Endothelial cell of hepatic sinusoid (primary cell): Measurements from ENCODE around the gene FOSL1.

Experiments
- in situ Hi-C: cut with HindIII; loops from 2 replicates; pipeline ENCODE4 v1.10.0; 2017; ENCODE audit warnings: low sequenced_read_pairs

Gene FOSL1

DNA sequence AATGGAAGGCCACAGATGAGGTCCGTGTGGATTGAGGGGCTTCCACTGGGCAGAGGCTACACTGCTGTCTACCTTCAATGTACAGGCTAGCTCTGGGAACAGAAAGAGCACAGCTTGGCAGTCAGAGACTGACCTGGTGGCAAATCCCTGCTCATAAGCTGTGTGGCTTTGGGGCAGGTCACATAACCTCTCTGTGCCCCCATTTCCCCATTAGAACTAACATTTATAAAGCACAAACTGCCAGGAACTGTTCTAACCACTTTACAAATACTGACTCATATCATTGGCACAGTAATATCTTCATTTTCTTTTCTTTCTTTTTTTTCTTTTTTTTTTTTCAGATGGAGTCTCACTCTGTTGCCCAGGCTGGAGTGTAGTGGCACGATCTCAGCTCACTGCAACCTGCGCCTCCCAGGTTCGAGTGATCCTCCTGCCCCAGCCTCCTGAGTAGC, 3.1 kb downstream of the FOSL1 start:
- in situ Hi-C loops = loop anchor here (5.0 to 10.0 kb wide), 2 partner anchors 40 to 262 kb away; partner anchors contain the start of gene SIPA1

- in situ Hi-C loops = loop anchor here (5.0 to 10.0 kb wide), 2 partner anchors 41 to 262 kb away; partner anchors contain the start of gene SIPA1
These were observed 3.9 kb downstream of the FOSL1 start for GRCh38 chr11:65896034-65896999.

GRCh38 chr11:65895482-65895981, 4.7 kb downstream of the FOSL1 start:
- in situ Hi-C loops = loop anchor here (5.0 to 10.0 kb wide), 2 partner anchors 42 to 261 kb away; partner anchors contain the start of gene SIPA1

GRCh38 chr11:65894034-65894591, 6.1 kb downstream of the FOSL1 start:
- in situ Hi-C loops = loop anchor here (10.0 kb wide), 1 partner anchor 259 kb away; the partner anchor contains the start of gene SIPA1

DNA sequence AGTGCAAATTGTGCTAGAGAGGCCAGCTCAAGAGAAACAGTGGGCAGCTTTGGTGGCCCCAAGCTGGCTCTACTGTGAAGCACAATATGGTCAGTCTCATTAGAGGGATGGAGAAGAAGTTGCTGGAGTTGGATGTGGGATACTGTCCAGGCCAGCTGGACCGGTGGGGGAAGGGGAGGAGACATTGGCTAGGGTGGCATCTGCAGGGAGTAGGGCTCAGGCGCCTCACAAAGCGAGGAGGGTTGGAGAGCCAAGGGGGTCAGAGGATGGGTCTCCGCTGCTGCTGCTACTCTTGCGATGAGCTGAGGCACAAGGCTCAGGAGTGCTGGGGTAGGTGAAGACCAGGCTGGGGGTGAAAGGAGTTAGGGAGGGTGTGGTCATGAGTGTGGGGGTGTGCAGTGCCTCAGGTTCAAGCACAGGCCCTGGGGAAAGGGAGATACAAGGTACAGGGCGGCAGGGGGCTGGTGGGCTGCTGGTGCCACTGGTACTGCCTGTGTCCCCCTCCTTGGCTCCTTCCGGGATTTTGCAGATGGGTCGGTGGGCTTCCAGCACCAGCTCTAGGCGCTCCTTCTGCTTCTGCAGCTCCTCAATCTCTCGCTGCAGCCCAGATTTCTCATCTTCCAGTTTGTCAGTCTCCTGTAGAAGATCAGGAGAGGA, 7.4 kb downstream of the FOSL1 start:
- in situ Hi-C loops = loop anchor here (10.0 kb wide), 1 partner anchor 258 kb away; the partner anchor contains the start of gene SIPA1

DNA sequence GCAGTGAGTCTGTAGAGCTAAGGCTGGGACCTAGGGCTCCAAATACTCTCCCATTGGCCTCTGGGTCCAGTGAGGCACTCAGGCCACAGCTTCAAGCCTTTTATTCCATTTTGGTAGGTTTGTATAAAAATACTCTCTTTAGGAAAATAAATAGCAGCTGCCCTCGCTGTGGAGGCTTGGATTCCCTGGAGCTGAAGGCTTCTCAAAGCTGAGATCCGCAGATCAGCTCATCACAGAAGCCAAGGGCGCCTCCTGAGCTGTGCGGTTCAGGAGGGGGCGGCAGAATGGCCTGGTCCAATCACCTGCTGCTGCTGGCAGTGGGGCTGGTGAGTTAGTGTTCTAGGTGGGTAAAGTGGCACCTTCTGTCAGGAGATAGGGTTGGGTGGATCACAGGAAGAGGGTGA, 8.0 kb downstream of the FOSL1 start:
- in situ Hi-C loops = loop anchor here (10.0 kb wide), 1 partner anchor 257 kb away; the partner anchor contains the start of gene SIPA1

GRCh38 chr11:65891219-65892136, 8.7 kb downstream of the FOSL1 start:
- in situ Hi-C loops = loop anchor here (10.0 kb wide), 1 partner anchor 257 kb away; the partner anchor contains the start of gene SIPA1

DNA sequence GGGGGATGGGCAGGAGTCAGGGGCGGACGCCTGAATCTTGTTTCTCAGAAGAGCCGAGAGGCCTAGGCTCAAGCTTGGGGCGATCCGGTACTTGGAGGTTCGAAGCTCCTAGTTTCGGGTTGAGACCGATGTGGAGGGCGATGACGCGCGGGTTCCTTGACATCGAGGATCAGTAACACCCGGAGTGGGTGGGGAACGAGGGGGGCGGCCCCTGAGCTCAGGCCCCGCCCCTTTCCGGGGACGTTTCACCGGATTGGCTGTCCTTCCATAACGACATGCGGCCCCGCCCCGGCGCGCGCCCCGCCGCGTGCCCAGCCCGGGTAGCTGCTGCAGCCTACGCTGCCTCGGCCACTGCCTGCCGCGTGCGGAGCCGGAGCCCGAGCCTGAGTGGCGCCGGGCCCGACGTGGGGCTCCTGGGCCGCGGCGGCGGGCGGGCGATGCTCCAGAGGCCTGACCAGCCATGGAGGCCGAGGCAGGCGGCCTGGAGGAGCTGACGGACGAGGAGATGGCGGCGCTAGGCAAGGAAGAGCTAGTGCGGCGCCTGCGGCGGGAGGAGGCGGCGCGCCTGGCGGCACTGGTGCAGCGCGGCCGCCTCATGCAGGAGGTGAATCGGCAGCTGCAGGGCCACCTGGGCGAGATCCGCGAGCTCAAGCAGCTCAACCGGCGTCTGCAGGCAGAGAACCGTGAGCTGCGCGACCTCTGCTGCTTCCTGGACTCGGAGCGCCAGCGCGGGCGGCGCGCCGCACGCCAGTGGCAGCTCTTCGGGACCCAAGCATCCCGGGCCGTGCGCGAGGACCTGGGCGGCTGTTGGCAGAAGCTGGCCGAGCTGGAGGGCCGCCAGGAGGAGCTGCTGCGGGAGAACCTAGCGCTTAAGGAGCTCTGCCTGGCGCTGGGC, 9.6 kb downstream of the FOSL1 start, which contains the start of gene CCDC85B:
Gene CCDC85B, plus strand, starts transcription at position 350 of the 895 bp plus-strand sequence. Its CDS starts 111 bp downstream, at position 461.
- in situ Hi-C loops = loop anchor here (10.0 kb wide), 1 partner anchor 256 kb away; the partner anchor contains the start of gene SIPA1

GRCh38 chr11:65888163-65888814, 11.9 kb downstream of the FOSL1 start, which contains the start of gene FIBP:
FIBP (minus strand) TSS chr11:65888471; CDS start chr11:65888418, 53 bp downstream.
- in situ Hi-C loops = no loop called here

DNA sequence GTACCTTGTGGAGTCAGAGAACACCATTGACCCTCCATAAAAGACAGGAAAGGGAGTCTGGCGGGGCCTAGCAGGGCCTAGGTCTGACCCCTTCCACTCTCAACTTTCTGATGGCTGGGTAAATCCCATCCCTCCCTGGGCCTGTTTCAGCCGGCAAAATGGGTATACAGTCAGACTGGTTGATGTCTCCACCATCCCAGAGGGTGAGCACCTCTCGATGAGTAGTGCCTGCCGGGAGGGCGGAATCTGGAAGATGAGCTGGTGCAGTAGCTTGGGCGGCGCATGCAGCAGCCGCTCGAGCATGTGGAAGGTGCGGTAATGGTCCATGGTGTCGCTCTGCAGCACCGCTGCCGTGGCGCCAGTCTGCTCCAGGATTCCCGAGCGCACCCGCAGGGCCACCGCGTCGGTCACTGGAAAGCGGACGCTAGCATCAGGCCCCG, 12.4 kb downstream of the FOSL1 start:
- in situ Hi-C loops = no loop called here

GRCh38 chr11:65886826-65887722, 13.1 kb downstream of the FOSL1 start:
- in situ Hi-C loops = no loop called here

- in situ Hi-C loops = no loop called here
These were observed 14.2 kb downstream of the FOSL1 start for GRCh38 chr11:65885808-65886536.

- in situ Hi-C loops = no loop called here
These were observed 15.0 kb downstream of the FOSL1 start for GRCh38 chr11:65885231-65885630.

DNA sequence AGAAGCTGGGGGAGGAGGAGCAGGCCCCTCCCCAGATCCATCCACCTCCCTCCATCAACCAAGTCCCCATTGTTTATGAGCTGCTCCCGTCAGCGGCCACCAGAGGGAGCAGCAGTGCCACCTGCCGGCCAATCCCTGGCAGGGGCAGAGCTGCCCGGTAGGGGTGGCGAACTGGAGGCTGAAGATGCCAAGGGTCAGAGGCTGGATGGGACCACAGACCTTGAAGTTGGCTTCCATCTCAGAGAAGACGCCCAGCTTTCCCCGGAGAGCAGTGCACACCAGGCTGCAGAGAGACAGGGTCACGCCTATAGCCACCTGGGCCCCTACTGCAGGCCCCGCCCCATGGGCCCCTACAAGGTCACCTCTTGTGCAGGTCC, 15.5 kb downstream of the FOSL1 start:
- in situ Hi-C loops = no loop called here

- in situ Hi-C loops = no loop called here
These were observed 16.1 kb downstream of the FOSL1 start for GRCh38 chr11:65883786-65884715.
